Measurements from ENCODE around the gene BCAS3.

BCAS3 gene

DNA sequence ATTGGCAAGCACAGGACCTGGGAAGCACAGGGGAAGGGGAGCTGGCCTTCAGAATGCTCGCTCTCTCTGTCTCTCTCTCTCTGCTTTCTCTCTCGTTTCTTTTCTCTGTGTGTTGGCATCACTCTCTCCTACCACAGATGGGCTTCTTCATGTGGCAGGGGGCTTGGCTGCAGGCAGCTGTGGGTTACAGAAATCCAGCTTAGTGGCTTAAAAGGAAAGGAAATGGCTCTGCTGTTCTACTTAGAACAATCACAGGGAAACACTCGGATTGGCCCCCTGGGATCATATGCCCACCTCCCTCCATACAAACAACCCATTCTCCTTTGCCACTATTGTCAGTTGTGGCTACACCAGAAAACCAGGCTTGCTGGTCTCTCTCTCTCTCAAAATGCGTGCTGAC lies 742.4 kb downstream of the BCAS3 start:
- intact Hi-C loops (cut with DNase I; ENCODE audit: low total_unique reads) = no loop called here
- H3K27ac ChIP-seq = no peak overlapping the region
- DNase-seq = no peak

DNA sequence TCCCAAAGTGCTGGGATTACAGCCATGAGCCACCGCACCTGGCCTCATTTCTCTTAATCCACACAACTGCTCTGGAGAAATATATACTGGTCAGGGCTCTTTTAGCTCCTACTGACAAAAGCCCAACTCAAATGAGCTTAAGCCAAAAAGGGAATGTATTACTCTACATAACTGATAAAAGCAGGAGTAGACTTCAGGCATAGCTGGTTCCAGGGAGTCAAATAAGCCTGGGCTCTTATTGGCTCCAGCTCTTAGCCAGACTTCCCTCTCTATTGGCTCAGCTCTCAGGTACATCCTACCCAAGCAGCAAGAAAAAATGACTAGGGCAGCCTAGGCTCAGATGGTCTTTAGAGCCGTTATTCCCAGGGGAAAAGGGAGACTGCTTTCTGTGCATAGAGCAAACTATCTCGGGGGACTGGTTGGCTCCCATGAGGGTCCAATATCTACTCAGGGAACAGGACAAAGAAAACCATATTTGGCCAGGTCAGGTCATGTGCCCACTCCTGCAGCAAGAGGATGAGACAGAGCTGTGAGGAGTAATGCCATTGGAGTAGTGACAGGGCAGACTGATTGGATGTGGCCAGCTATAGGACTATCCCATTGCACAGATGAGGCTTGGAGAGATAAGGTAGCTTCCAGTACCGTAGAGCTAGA lies 743.2 kb downstream of the BCAS3 start:
- Histone ChIP-seq H3K27me3 (peaks cover 0 to 33% of the 10 kb centered on the region in 2 donors), H3K27ac (no peak overlapping the region), H3K9me3 (no peaks in the 10 kb centered on the region), H3K36me3 (no peaks in the 10 kb centered on the region), H3K4me1 (peaks cover 0 to 16% (median 14%) of the 10 kb centered on the region in 4 donors), H3K4me3 (no peak overlapping the region)
- intact Hi-C loops (cut with DNase I; ENCODE audit: low total_unique reads) = no loop called here
- no peak for TF ChIP-seq CTCF (IDR thresholded peaks at IDR 0.05)
- no peak for DNase-seq

More for the DNA sequence above, 742.4 kb downstream of the BCAS3 start:
- no peaks in the 10 kb centered on the region for H3K9me3 ChIP-seq
- peaks cover 0 to 24% (median 18%) of the 10 kb centered on the region in 4 donors for H3K4me1 ChIP-seq
- H3K36me3 ChIP-seq = no peaks in the 10 kb centered on the region
- no peak overlapping the region for H3K4me3 ChIP-seq
- H3K27me3 ChIP-seq = peaks cover 0 to 26% of the 10 kb centered on the region in 2 donors
- TF ChIP-seq CTCF (IDR thresholded peaks at IDR 0.05) = no peak

GRCh38 chr17:61421460-61421859 lies 743.8 kb downstream of the BCAS3 start:
- intact Hi-C loops (cut with DNase I; ENCODE audit: low total_unique reads) = no loop called here
- no peak for DNase-seq
- no peak for TF ChIP-seq CTCF (IDR thresholded peaks at IDR 0.05)

GRCh38 chr17:61422116-61422799 lies 744.6 kb downstream of the BCAS3 start:
- DNase-seq = no peak
- Histone ChIP-seq H3K36me3 (no peaks in the 10 kb centered on the region), H3K27me3 (peaks cover 0 to 36% of the 10 kb centered on the region in 2 donors), H3K9me3 (no peaks in the 10 kb centered on the region), H3K27ac (no peak overlapping the region), H3K4me3 (no peak overlapping the region), H3K4me1 (peaks cover 0 to 2% (median under 1%) of the 10 kb centered on the region in 4 donors)
- no peak for TF ChIP-seq CTCF (IDR thresholded peaks at IDR 0.05)
- intact Hi-C loops (cut with DNase I; ENCODE audit: low total_unique reads) = no loop called here

More at GRCh38 chr17:61421460-61421859, 743.8 kb downstream of the BCAS3 start:
- H3K27me3 ChIP-seq = peaks cover 0 to 36% of the 10 kb centered on the region in 2 donors
- no peaks in the 10 kb centered on the region for H3K36me3 ChIP-seq
- no peak overlapping the region for H3K27ac ChIP-seq
- H3K9me3 ChIP-seq = no peaks in the 10 kb centered on the region
- H3K4me1 ChIP-seq = peaks cover 0 to 10% (median 8%) of the 10 kb centered on the region in 4 donors
- no peak overlapping the region for H3K4me3 ChIP-seq

DNA sequence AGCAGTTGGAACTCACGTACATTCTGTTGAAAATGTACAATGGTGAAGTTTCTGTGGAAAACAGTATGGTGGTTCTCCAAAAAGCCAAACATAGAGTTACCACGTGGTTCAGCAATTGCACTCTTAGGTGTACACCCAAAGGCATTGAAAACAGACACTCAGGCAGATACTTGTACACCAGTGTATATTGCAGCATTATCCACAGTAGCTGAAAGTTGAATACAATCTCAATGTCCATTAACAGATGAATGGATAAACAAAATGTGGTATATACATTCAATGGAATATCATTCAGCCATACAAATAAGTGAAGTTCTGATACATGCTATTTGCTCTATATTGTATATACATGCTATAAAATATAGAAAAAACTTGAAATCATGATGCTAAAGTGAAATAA lies 745.2 kb downstream of the BCAS3 start:
- no peak overlapping the region for H3K4me3 ChIP-seq
- H3K9me3 ChIP-seq = no peaks in the 10 kb centered on the region
- H3K36me3 ChIP-seq = no peaks in the 10 kb centered on the region
- no peak for DNase-seq
- no peak overlapping the region for H3K27ac ChIP-seq
- TF ChIP-seq CTCF (IDR thresholded peaks at IDR 0.05) = no peak
- intact Hi-C loops (cut with DNase I; ENCODE audit: low total_unique reads) = no loop called here
- H3K4me1 ChIP-seq = no peaks in the 10 kb centered on the region
- peaks cover 0 to 36% of the 10 kb centered on the region in 2 donors for H3K27me3 ChIP-seq

Data from tibial artery (tissue), 4 donors.